GM12878 (cell line): Measurements from ENCODE around the gene STK32B. TPM values are rescaled to one million over a fixed set of nuclear protein-coding genes. Genes with fewer than 3 reads are reported as not detected.
"Not testable (repeated sequence)": the region's sequence is repeated elsewhere in the genome, so short reads cannot be mapped to it uniquely, and the experiment has no call there.

Experiments
- ATAC-seq: fragments of 200-7000 bp; cut with Tn5 transposase; 3 replicates; pipeline ENCODE4 v1.9.1; 2020; ENCODE audit warnings: mild to moderate bottlenecking, moderate library complexity
- Bru-seq: library from RNA; stranded (reverse); fragments of 400-500 nt; gene quantifications from one replicate; lab custom pipeline; 2021; lab: Mats Ljungman, UMichigan
- BruChase-seq, 2 experiments: library from RNA; stranded (reverse); fragments of 400-500 nt; gene quantifications; one replicate each; lab custom pipeline; 2021; lab: Mats Ljungman, UMichigan
- BruUV-seq: library from RNA; stranded (reverse); fragments of 400-500 nt; replicated peaks from 2 replicates; lab custom pipeline; 2021; lab: Mats Ljungman, UMichigan
- CTCF ChIA-PET: fragments of 300-600 bp; sonication (Branson Sonifier 250); formaldehyde crosslinking; extraction: SDS; loops from one replicate; lab custom pipeline; 2021; ENCODE audit warnings: inconsistent platforms; lab: Yijun Ruan, JAX
- POLR2A ChIA-PET: fragments of 350-600 bp; formaldehyde crosslinking; extraction: SDS; loops from one replicate; lab custom pipeline; 2021; ENCODE audit warnings: inconsistent platforms; lab: Charles Lee
- RAD21 ChIA-PET: fragments of 300-600 bp; sonication (Branson Sonifier 250); formaldehyde crosslinking; loops from one replicate; lab custom pipeline; 2023; ENCODE audit warnings: antibody characterized with exemption; ENCODE audit not compliant: unreplicated experiment; lab: Charles Lee
- SMC1A ChIA-PET: fragments of 300-600 bp; sonication (Branson Sonifier 250); formaldehyde crosslinking; loops from one replicate; lab custom pipeline; 2023; ENCODE audit not compliant: unreplicated experiment, uncharacterized antibody; lab: Charles Lee
- DNase-seq: peaks from one replicate; pipeline ENCODE4 v3.0.0-alpha.2; 2011; ENCODE audit warnings: low read depth, low spot score
- FAIRE-seq: peaks from 3 replicates; lab custom pipeline; 2011; peaks lifted over from hg19 to GRCh38; lab: Jason Lieb, UNC
- H2AFZ ChIP-seq: 2 replicates; pipeline ENCODE4 v1.6.0; 2011; ENCODE audit warnings: low read depth, low read length, control low read depth; ENCODE audit not compliant: control insufficient read depth
- H3K27ac ChIP-seq: 2 replicates; pipeline ENCODE4 v1.5.1; 2011; ENCODE audit warnings: control low read depth; ENCODE audit not compliant: control insufficient read depth, insufficient read depth
- H3K27me3 ChIP-seq, 2 experiments: replicated peaks in 1 of 2; 2 replicates each; pipeline versions ENCODE4 v1.6.0 to v1.6.1; 2011; ENCODE audit warnings: low read length in 1 of 2; ENCODE audit not compliant: control insufficient read depth in 2 of 2, insufficient read depth in 2 of 2
- H3K36me3 ChIP-seq, 2 experiments: 2 replicates each; pipeline ENCODE4 v1.5.1; 2011; ENCODE audit warnings: low read length in 1 of 2; ENCODE audit not compliant: control insufficient read depth in 2 of 2, insufficient read depth in 2 of 2
- H3K4me1 ChIP-seq: 2 replicates; pipeline ENCODE4 v1.6.1; 2011; ENCODE audit warnings: mild to moderate bottlenecking, low read length, moderate library complexity, mixed read lengths; ENCODE audit not compliant: control insufficient read depth, insufficient read depth
- H3K4me2 ChIP-seq: 2 replicates; pipeline ENCODE4 v1.6.0; 2011; ENCODE audit warnings: control low read depth; ENCODE audit not compliant: control insufficient read depth, insufficient read depth
- H3K4me3 ChIP-seq: fragments of 200-600 bp; sonication (generic); 2 replicates; pipeline ENCODE4 v1.5.1; 2016
- H3K79me2 ChIP-seq: 2 replicates; pipeline ENCODE4 v1.6.0; 2011; ENCODE audit warnings: low read length; ENCODE audit not compliant: control insufficient read depth, insufficient read depth
- H3K9ac ChIP-seq: 2 replicates; pipeline ENCODE4 v1.8.0; 2011; ENCODE audit warnings: low read length, control low read depth, mixed read lengths; ENCODE audit not compliant: control insufficient read depth, insufficient read depth
- H3K9me3 ChIP-seq: replicated peaks from 3 replicates; pipeline ENCODE4 v1.5.1; 2011; ENCODE audit warnings: mild to moderate bottlenecking, low read length; ENCODE audit not compliant: control insufficient read depth, insufficient read depth
- H4K20me1 ChIP-seq: 2 replicates; pipeline ENCODE4 v1.6.0; 2011; ENCODE audit not compliant: control insufficient read depth, insufficient read depth
- CBX5 ChIP-seq: sonication (generic); IDR thresholded peaks from 2 replicates; pipeline ENCODE4 v1.6.1; 2016; ENCODE audit warnings: low read depth, moderate library complexity, mild to moderate bottlenecking, inconsistent platforms
- PKNOX1 ChIP-seq: fragments of 450-650 bp; IDR thresholded peaks from 2 replicates; pipeline ENCODE4 v1.6.1; 2016; ENCODE audit warnings: mild to moderate bottlenecking
- TCF3 ChIP-seq: IDR thresholded peaks from 2 replicates; pipeline ENCODE4 v1.6.1; 2012; ENCODE audit warnings: low read depth, mild to moderate bottlenecking, low read length, borderline replicate concordance; ENCODE audit not compliant: insufficient read depth
- WGBS: methylation state at CpG from one replicate; pipeline ENCODE4 v1.1.6; 2016; ENCODE audit warnings: low lambda C conversion rate; ENCODE audit not compliant: insufficient replicate concordance, insufficient coverage; ENCODE audit errors: missing lambda C conversion rate; 5-methylcytosine and 5-hydroxymethylcytosine counted together
- in situ Hi-C: fragments of 300-500 bp; cut with MboI; formaldehyde crosslinking; loops from 9 replicates; pipeline ENCODE4 v1.14.3; 2018; ENCODE audit warnings: mixed read lengths
- intact Hi-C: fragments of 100-400 bp; cut with micrococcal nuclease; formaldehyde crosslinking; loops from one replicate; pipeline ENCODE4 v1.14.2; 2022; ENCODE audit not compliant: unreplicated experiment
- long read RNA-seq, 2 experiments: library from polyadenylated mRNA; unstranded; transcript quantifications; one replicate each; pipeline ENCODE4 v2.0.0, GENCODE V29; 2019 to 2020
- polyA minus RNA-seq, 3 experiments: library from RNA; depleted of rRNA, polyadenylated mRNA; stranded (reverse); fragments of >200 nt; gene quantifications; 2 replicates each; pipeline ENCODE4 v1.2.3, GENCODE V29; 2011
- polyA plus RNA-seq, 11 experiments: library from polyadenylated mRNA; depleted of rRNA in 4 of 11; unstranded in 6 of 11; stranded (reverse) in 5 of 11; fragments of >200 nt; fragmentation: Nextera tagmentation in 4 of 11; fragmentation: Illumina TruSeq in 1 of 11; extraction: Ambion mirVana in 4 of 11; extraction: Trizol in 1 of 11; gene quantifications; 1 replicate in 1 of 11; 2 replicates in 10 of 11; pipeline versions ENCODE4 v1.2.1 to v1.2.3, GENCODE V29; 2011 to 2016; ENCODE audit warnings: inconsistent platforms in 2 of 11, missing spikeins in 2 of 11, low read depth in 1 of 11
- total RNA-seq, 4 experiments: library from RNA; depleted of rRNA in 3 of 4; stranded (reverse); fragments of >200 nt in 3 of 4; fragmentation: Illumina TruSeq in 1 of 4; extraction: Trizol in 1 of 4; gene quantifications; 2 replicates each; pipeline versions ENCODE4 v1.2.1 to v1.2.3, GENCODE V29; 2013 to 2021

The STK32B gene
- not detected in 2 replicates for total RNA-seq (2013; cell fraction: nucleolus; rRNA removed)
- not detected in 2 replicates for total RNA-seq (2014; rRNA removed)
- total RNA-seq (2014; rRNA removed; fragmentation: Illumina TruSeq; extraction: Trizol): 0.04 TPM in 1 of 2 replicates, not detected in the other
- total RNA-seq (2021): not detected in 2 replicates
- not detected for polyA plus RNA-seq (2011; ENCODE audit: low read depth)
- polyA plus RNA-seq (2011; rRNA removed): not detected in 2 replicates
- polyA plus RNA-seq (2011; cell fraction: cytosol; rRNA removed): not detected in 2 replicates
- polyA plus RNA-seq (2011; cell fraction: nucleus; rRNA removed): not detected in 2 replicates
- polyA plus RNA-seq (2012): 0.12 and 0.17 TPM in 2 replicates
- not detected in 2 replicates for polyA plus RNA-seq (2014; fragmentation: Illumina TruSeq; extraction: Trizol)
- not detected for polyA plus RNA-seq (2014; fragmentation: Nextera tagmentation; extraction: Ambion mirVana)
- polyA plus RNA-seq (2014; rRNA removed): 0.12 TPM in 1 of 2 replicates, not detected in the other
- under 1 TPM in 1 of 2 experiments, not detected in 1; 0.08 TPM for polyA plus RNA-seq (2016; fragmentation: Nextera tagmentation; extraction: Ambion mirVana)
- polyA minus RNA-seq (2011; rRNA and poly(A)+ RNA removed): not detected in 2 replicates
- polyA minus RNA-seq (2011; cell fraction: cytosol; rRNA and poly(A)+ RNA removed): not detected in 2 replicates
- polyA minus RNA-seq (2011; cell fraction: nucleus; rRNA and poly(A)+ RNA removed): not detected in 2 replicates
- percentile 4 among the genes with signal in this experiment for Bru-seq, nascent RNA
- percentile 4 among the genes with signal in this experiment for BruChase-seq, experiment 1, labeled RNA remaining after a 6-hour chase
- BruChase-seq, experiment 2, labeled RNA remaining after a 2-hour chase: percentile 7 among the genes with signal in this experiment
- long read RNA-seq, experiment 1: 0 reads
- long read RNA-seq, experiment 2: 0 reads

- BruUV-seq: no TSS peak
- Histone ChIP-seq H3K4me3 (no peak within 1 kb of the TSS), H3K4me1 (no peaks in the 10 kb centered on the region), H3K27me3 (peaks cover 5 to 12% of the 10 kb centered on the region in 2 experiments), H2AFZ (no peak within 1 kb of the TSS; the same call in 1 of the 2 replicates), H4K20me1 (no peaks in the 10 kb centered on the region), H3K9me3 (no peaks in the 10 kb centered on the region; the same call in 2 of the 3 replicates), H3K27ac (no peak within 1 kb of the TSS), H3K79me2 (no peaks in the 10 kb centered on the region), H3K36me3 (no peaks in the 10 kb centered on the region), H3K4me2 (peak within 1 kb of the TSS; percentile 55), H3K9ac (no peak within 1 kb of the TSS)
- FAIRE-seq (no peak), ATAC-seq (no peak; the same call in 2 of the 3 replicates), DNase-seq (no peak)
- in situ Hi-C loops: no loop called here
- ChIA-PET CTCF (no interaction called here), POLR2A (no interaction called here), RAD21 (no interaction called here), SMC1A (no interaction called here)
- intact Hi-C loops: no loop called here
- TF ChIP-seq PKNOX1 (no peak), TCF3 (no peak), CBX5 (no peak)
- WGBS: 19% methylated on average over 65 of the region's 103 CpGs
Measured at GRCh38 chr4:5051278-5052203, at the start of gene STK32B. STK32B (plus strand) TSS chr4:5051480.

- H3K79me2 ChIP-seq, H3K4me1 ChIP-seq, DNase-seq, H3K27me3 ChIP-seq, H2AFZ ChIP-seq, POLR2A ChIA-PET, ATAC-seq, H3K4me2 ChIP-seq, H3K9me3 ChIP-seq, CTCF ChIA-PET, H3K27ac ChIP-seq, FAIRE-seq, H3K4me3 ChIP-seq, BruUV-seq, H3K9ac ChIP-seq, in situ Hi-C loops, H4K20me1 ChIP-seq, intact Hi-C loops, SMC1A ChIA-PET, RAD21 ChIA-PET, H3K36me3 ChIP-seq: not testable (repeated sequence)
- 15% methylated on average over 6 of the region's 6 CpGs for WGBS
Measured at GRCh38 chr4:5001641-5002040, 49.6 kb upstream of the STK32B start.
